KMS-11 (cell line): Measurements from ENCODE around the gene CEP128.
A peak's percentile ranks its signal among the peaks of the same experiment; 100 is the strongest.

Source experiments
- H2AFZ ChIP-seq: fragments of 200-600 bp; sonication (generic); 2 replicates; pipeline ENCODE4 v1.6.1; 2016; ENCODE audit warnings: antibody characterized with exemption, mixed run types, low read depth
- H3K27ac ChIP-seq: fragments of 200-600 bp; sonication (generic); 2 replicates; pipeline ENCODE4 v1.6.1; 2016; ENCODE audit warnings: mild to moderate bottlenecking, mixed run types
- H3K27me3 ChIP-seq: fragments of 200-600 bp; sonication (generic); 2 replicates; pipeline ENCODE4 v1.6.1; 2017; ENCODE audit warnings: mild to moderate bottlenecking, low read depth, mixed run types, moderate library complexity; ENCODE audit not compliant: insufficient read depth
- H3K36me3 ChIP-seq: fragments of 200-600 bp; sonication (generic); 2 replicates; pipeline ENCODE4 v1.6.1; 2017; ENCODE audit warnings: mild to moderate bottlenecking, mixed run types; ENCODE audit not compliant: insufficient read depth
- H3K4me1 ChIP-seq: fragments of 200-600 bp; sonication (generic); 2 replicates; pipeline ENCODE4 v1.6.1; 2016; ENCODE audit warnings: mild to moderate bottlenecking, low read depth, mixed run types; ENCODE audit not compliant: poor library complexity, severe bottlenecking
- H3K4me2 ChIP-seq: fragments of 200-600 bp; sonication (generic); 2 replicates; pipeline ENCODE4 v1.7.0; 2016; ENCODE audit warnings: mild to moderate bottlenecking, mixed run types
- H3K4me3 ChIP-seq: fragments of 200-600 bp; sonication (generic); IDR thresholded peaks from 2 replicates; pipeline ENCODE4 v1.6.1; 2017; ENCODE audit warnings: low read depth, low read length, mixed read lengths; ENCODE audit not compliant: insufficient read depth
- H3K79me2 ChIP-seq: fragments of 200-600 bp; sonication (generic); 2 replicates; pipeline ENCODE4 v1.6.1; 2016; ENCODE audit warnings: low read depth, mixed run types; ENCODE audit not compliant: insufficient read depth
- H3K9ac ChIP-seq: fragments of 200-600 bp; sonication (generic); 2 replicates; pipeline ENCODE4 v1.6.1; 2016; ENCODE audit warnings: mild to moderate bottlenecking, mixed run types
- H4K20me1 ChIP-seq: fragments of 200-600 bp; sonication (generic); 2 replicates; pipeline ENCODE4 v1.6.1; 2016; ENCODE audit warnings: mild to moderate bottlenecking, mixed run types; ENCODE audit not compliant: insufficient read depth
- CTCF ChIP-seq: fragments of 200-600 bp; sonication (generic); conservative IDR thresholded peaks from 2 replicates; pipeline ENCODE4 v1.6.1; 2017; ENCODE audit warnings: low read depth, mild to moderate bottlenecking, antibody characterized with exemption, low read length, moderate library complexity, mixed read lengths

Gene CEP128

GRCh38 chr14:80946187-80946586, 4.6 kb upstream of the CEP128 start:
- Histone ChIP-seq H3K4me3 (no peak overlapping the region), H3K4me2 (no peak overlapping the region), H3K9ac (no peak overlapping the region), H3K4me1 (peaks cover 14% of the 10 kb centered on the region), H3K36me3 (no peaks in the 10 kb centered on the region), H4K20me1 (no peaks in the 10 kb centered on the region), H2AFZ (no peak overlapping the region), H3K27ac (no peak overlapping the region), H3K79me2 (peaks cover 4% of the 10 kb centered on the region; the same call in 1 of the 2 replicates), H3K27me3 (no peaks in the 10 kb centered on the region)
- no peak for TF ChIP-seq CTCF

- TF ChIP-seq CTCF = no peak
- Histone ChIP-seq H3K4me3 (no peak overlapping the region), H3K79me2 (peaks cover 15% of the 10 kb centered on the region; the same call in 1 of the 2 replicates), H3K4me1 (peaks cover 20% of the 10 kb centered on the region), H2AFZ (no peak overlapping the region), H3K27me3 (no peaks in the 10 kb centered on the region), H4K20me1 (no peaks in the 10 kb centered on the region), H3K27ac (no peak overlapping the region), H3K4me2 (no peak overlapping the region), H3K36me3 (no peaks in the 10 kb centered on the region), H3K9ac (no peak overlapping the region)
Measured at GRCh38 chr14:80944861-80945617, 3.5 kb upstream of the CEP128 start.

GRCh38 chr14:80942191-80942600, 658 bp upstream of the CEP128 start:
- peaks cover 28% of the 10 kb centered on the region; the same call in 1 of the 2 replicates for H3K79me2 ChIP-seq
- H3K4me1 ChIP-seq = peaks cover 28% of the 10 kb centered on the region
- peak overlapping the region; percentile 22; the same call in 1 of the 2 replicates for H2AFZ ChIP-seq
- peak overlapping the region; percentile 25; the same call in 1 of the 2 replicates for H3K9ac ChIP-seq
- H3K27me3 ChIP-seq = no peaks in the 10 kb centered on the region
- H3K27ac ChIP-seq = peak overlapping the region; percentile 22; the same call in 1 of the 2 replicates
- no peak for TF ChIP-seq CTCF
- no peak overlapping the region for H3K4me3 ChIP-seq
- H3K36me3 ChIP-seq = no peaks in the 10 kb centered on the region
- no peaks in the 10 kb centered on the region for H4K20me1 ChIP-seq
- peak overlapping the region; percentile 24; the same call in 1 of the 2 replicates for H3K4me2 ChIP-seq

- Histone ChIP-seq H3K79me2 (peaks cover 38% of the 10 kb centered on the region; the same call in 1 of the 2 replicates), H3K36me3 (no peaks in the 10 kb centered on the region), H3K27me3 (no peaks in the 10 kb centered on the region), H2AFZ (no peak overlapping the region), H3K4me3 (no peak overlapping the region), H3K27ac (no peak overlapping the region; the same call in 1 of the 2 replicates), H3K4me1 (peaks cover 46% of the 10 kb centered on the region), H3K4me2 (peak overlapping the region; percentile 28), H3K9ac (no peak overlapping the region), H4K20me1 (no peaks in the 10 kb centered on the region)
- no peak for TF ChIP-seq CTCF
Measured at GRCh38 chr14:80940146-80940545, 1.4 kb downstream of the CEP128 start.
